ENCODE results near the gene MOB4. TPM values are rescaled to one million over a fixed set of nuclear protein-coding genes. Genes with fewer than 3 reads are reported as not detected.
A peak's percentile ranks its signal among the peaks of the same experiment; 100 is the strongest.

MOB4 gene
- total RNA-seq, 4 donors from 2014 or later: 30.7 to 47.1 (median 38.5) TPM

DNA sequence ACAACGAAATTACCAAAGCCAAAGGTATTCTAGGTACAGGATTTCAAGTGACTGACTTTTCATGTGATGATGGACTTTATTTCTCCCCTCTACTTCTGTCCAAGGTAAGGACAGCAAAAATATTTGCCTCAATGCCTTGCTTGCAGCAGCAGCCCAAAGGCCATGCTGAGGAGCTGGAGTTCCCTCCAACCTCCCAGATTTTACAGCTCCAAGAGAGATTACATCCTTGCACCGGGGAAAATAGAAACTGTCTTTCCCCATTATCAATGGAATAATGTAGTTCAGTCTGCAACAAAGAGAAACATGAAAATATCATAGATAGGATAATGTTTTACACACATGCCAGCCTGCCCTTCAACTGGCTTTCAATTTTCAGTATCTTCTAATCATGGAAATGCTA lies 29.7 kb upstream of the MOB4 start:
- no peak for DNase-seq
- Histone ChIP-seq H3K27me3 (no peaks in the 10 kb centered on the region), H3K36me3 (peaks cover 16 to 92% (median 24%) of the 10 kb centered on the region in 3 donors), H3K27ac (no peak overlapping the region), H3K9me3 (peaks cover 0 to 24% (median 9%) of the 10 kb centered on the region in 3 donors), H3K4me1 (no peaks in the 10 kb centered on the region), H3K4me3 (no peak overlapping the region)
- 93 to 95% methylated on average over 2 of the region's 2 CpGs for WGBS, 2 donors
- TF ChIP-seq POLR2A (IDR thresholded peaks at IDR 0.05): no peak
- TF ChIP-seq, protein P1, sequence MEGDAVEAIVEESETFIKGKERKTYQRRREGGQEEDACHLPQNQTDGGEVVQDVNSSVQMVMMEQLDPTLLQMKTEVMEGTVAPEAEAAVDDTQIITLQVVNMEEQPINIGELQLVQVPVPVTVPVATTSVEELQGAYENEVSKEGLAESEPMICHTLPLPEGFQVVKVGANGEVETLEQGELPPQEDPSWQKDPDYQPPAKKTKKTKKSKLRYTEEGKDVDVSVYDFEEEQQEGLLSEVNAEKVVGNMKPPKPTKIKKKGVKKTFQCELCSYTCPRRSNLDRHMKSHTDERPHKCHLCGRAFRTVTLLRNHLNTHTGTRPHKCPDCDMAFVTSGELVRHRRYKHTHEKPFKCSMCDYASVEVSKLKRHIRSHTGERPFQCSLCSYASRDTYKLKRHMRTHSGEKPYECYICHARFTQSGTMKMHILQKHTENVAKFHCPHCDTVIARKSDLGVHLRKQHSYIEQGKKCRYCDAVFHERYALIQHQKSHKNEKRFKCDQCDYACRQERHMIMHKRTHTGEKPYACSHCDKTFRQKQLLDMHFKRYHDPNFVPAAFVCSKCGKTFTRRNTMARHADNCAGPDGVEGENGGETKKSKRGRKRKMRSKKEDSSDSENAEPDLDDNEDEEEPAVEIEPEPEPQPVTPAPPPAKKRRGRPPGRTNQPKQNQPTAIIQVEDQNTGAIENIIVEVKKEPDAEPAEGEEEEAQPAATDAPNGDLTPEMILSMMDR (IDR thresholded peaks at IDR 0.05): no peak
- intact Hi-C loops (cut with DNase I): no loop called here

DNA sequence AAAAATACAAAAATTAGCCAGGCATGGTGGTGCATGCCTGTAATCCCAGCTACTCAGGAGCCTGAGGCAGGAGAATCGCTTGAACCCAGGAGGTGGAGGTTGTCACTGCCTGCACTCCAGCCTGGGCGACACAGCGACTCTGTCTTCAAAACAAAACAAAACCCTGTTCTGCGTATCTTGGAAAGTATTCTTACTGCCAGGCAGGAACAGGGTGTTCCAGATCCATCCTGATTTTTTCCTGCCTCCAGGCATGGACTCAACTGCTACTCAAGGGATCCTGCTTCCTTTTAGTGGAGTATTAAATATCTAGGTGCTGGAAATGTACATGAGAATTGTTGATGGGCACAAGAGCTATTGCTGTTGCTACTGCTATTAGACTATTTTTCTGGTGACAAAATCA lies 28.5 kb upstream of the MOB4 start:
- TF ChIP-seq, protein P1 (IDR thresholded peaks at IDR 0.05): no peak
- TF ChIP-seq POLR2A (IDR thresholded peaks at IDR 0.05): no peak
- Histone ChIP-seq H3K9me3 (peaks cover 0 to 20% (median 9%) of the 10 kb centered on the region in 3 donors), H3K27ac (no peak overlapping the region), H3K4me1 (peaks cover 0 to 5% (median 2%) of the 10 kb centered on the region in 3 donors), H3K4me3 (no peak overlapping the region), H3K27me3 (no peaks in the 10 kb centered on the region), H3K36me3 (peaks cover 20 to 98% (median 36%) of the 10 kb centered on the region in 3 donors)
- 94 to 98% methylated on average over 4 of the region's 4 CpGs for WGBS, 2 donors
- DNase-seq: no peak
- intact Hi-C loops (cut with DNase I): no loop called here

DNA sequence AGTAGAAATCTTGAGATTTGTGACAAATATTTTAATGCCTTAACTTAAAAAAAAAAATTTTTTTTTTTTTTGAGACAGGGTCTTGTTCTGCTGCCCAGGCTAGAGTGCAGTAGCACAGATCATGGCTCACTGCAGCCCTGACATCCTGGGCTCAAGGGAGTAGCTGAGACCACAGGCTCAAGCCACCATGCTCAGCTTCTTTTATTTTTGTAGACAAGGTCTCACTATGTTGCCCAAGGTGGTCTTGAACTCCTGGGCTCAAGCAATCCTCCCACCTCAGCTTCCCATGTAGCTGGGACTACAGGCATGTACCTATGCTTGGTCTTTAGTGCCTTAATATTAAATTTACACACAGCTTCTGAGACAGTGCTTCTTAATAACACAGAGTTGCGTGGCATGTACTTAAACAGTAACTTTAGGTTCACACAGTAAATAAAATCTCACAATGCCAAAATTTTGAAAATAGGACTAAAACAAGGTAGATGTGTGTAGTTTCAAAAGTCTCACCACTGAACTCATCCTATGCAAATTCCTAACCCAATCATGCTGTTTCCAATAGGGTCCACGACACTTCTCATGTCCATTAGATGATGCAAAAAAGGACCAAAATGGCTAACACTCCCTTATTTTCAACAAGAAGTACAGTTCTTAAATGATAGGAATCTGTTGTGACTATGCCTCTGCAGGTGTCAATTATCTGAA lies 20.3 kb upstream of the MOB4 start:
- H3K36me3 ChIP-seq: peaks cover 11 to 71% (median 37%) of the 10 kb centered on the region in 3 donors

DNA sequence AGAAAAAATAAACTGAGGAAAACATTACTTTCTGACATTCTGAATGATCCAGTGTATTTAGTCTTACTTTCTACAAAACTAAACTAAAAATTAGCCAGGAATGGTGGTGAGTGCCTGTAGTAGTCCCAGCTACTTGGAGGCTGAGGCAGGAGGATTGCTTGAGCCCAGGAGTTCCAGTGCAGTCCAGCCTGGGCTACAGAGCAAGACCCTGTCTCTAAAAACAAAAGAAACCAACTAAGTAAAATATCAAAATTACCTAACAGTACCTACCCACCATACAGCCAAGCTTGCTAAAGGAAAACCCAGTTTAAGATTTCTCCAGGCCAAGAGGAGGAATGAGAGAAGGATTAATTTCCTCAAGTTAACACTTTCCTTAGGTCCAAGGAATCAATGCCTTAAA lies 19.2 kb upstream of the MOB4 start:
- H3K27ac ChIP-seq: no peak overlapping the region
- no peaks in the 10 kb centered on the region for H3K27me3 ChIP-seq
- no peak for DNase-seq
- H3K36me3 ChIP-seq: peaks cover 11 to 60% (median 32%) of the 10 kb centered on the region in 3 donors
- intact Hi-C loops (cut with DNase I): loop anchor here (5.0 kb wide), 1 partner anchor 44 kb away; the partner anchor contains the start of gene COQ10B
- no peaks in the 10 kb centered on the region for H3K9me3 ChIP-seq
- peaks cover 0 to 50% (median 36%) of the 10 kb centered on the region in 3 donors for H3K4me1 ChIP-seq
- no peak overlapping the region for H3K4me3 ChIP-seq
- TF ChIP-seq POLR2A (IDR thresholded peaks at IDR 0.05): no peak
- TF ChIP-seq, protein P1 (IDR thresholded peaks at IDR 0.05): no peak

More for the DNA sequence above, 20.3 kb upstream of the MOB4 start:
- DNase-seq: no peak
- WGBS, 2 donors: 79 to 88% methylated on average over 2 of the region's 2 CpGs
- no peak overlapping the region for H3K4me3 ChIP-seq
- intact Hi-C loops (cut with DNase I): loop anchor here (5.0 kb wide), 1 partner anchor 43 kb away; the partner anchor contains the start of gene COQ10B
- no peaks in the 10 kb centered on the region for H3K9me3 ChIP-seq
- peaks cover 0 to 44% (median 32%) of the 10 kb centered on the region in 3 donors for H3K4me1 ChIP-seq
- no peaks in the 10 kb centered on the region for H3K27me3 ChIP-seq
- TF ChIP-seq, protein P1 (IDR thresholded peaks at IDR 0.05): no peak
- TF ChIP-seq POLR2A (IDR thresholded peaks at IDR 0.05): no peak
- no peak overlapping the region for H3K27ac ChIP-seq

DNA sequence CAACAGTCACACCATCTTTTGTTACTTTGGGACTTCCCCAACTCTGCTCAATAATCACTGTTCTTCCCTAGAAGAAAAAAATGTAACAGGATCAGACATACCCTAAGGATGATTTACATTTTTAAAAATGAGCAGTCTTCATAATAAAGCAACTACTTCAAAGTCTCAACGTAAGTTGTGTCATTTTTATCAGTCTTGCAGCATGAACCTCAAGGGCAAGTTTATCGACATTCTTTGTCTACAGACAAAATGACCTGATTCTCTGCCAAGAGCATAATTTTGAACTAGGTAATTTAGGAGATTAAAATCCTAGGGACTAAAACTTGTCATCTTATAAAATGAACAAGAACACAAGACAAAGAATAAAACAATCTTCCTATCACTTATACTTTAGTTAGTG lies 18.5 kb upstream of the MOB4 start:
- peak overlapping the region in 1 of 4 donors; percentile 83 for H3K4me3 ChIP-seq
- peak overlapping the region in 1 of 4 donors; percentile 100 for H3K27ac ChIP-seq
- DNase-seq: no peak
- H3K4me1 ChIP-seq: peaks cover 0 to 52% (median 41%) of the 10 kb centered on the region in 3 donors
- H3K27me3 ChIP-seq: no peaks in the 10 kb centered on the region
- H3K9me3 ChIP-seq: no peaks in the 10 kb centered on the region
- intact Hi-C loops (cut with DNase I): loop anchor here (5.0 kb wide), 1 partner anchor 45 kb away; the partner anchor contains the start of gene COQ10B
- no peak for TF ChIP-seq POLR2A (IDR thresholded peaks at IDR 0.05)
- TF ChIP-seq, protein P1 (IDR thresholded peaks at IDR 0.05): no peak
- peaks cover 6 to 55% (median 26%) of the 10 kb centered on the region in 3 donors for H3K36me3 ChIP-seq
- 20 to 38% methylated on average over 2 of the region's 2 CpGs for WGBS, 2 donors

Measured in esophagus squamous epithelium (tissue), 5 donors.